ENCODE results near the gene UBL4A. TPM values are rescaled to one million over a fixed set of nuclear protein-coding genes. Genes with fewer than 3 reads are reported as not detected.

The UBL4A gene
- total and polyA plus RNA-seq, 3 experiments from 2014 or later = 55.3 to 64.3 (median 58.9) TPM

GRCh38 chrX:154440623-154441357 lies 45.6 kb downstream of the UBL4A start:
- no peaks in the 10 kb centered on the region for H3K9me3 Mint-ChIP-seq
- H3K36me3 Mint-ChIP-seq = peaks cover 0 to 40% (median 0%) of the 10 kb centered on the region in 3 donors
- no peak for DNase-seq
- CTCF ChIA-PET = interaction anchor here (1.5 kb wide), 1 partner anchor 42 kb away, joined by 6 read pairs; the partner anchor contains the start of gene RPL10
- H3K27ac ChIP-seq (ENCODE audit: low read depth, low read length) = no peak overlapping the region
- H3K27me3 ChIP-seq (ENCODE audit: insufficient read depth, low read length, poor library complexity, severe bottlenecking) = no peaks in the 10 kb centered on the region
- peaks cover 0 to 12% of the 10 kb centered on the region in 2 donors for H3K27me3 Mint-ChIP-seq
- H3K4me3 Mint-ChIP-seq = peak overlapping the region in 3 of 7 donors; percentile 48 to 73 (median 65)
- no peaks in the 10 kb centered on the region for H3K36me3 ChIP-seq (ENCODE audit: insufficient read depth, low read length)
- peaks cover 20 to 47% (median 23%) of the 10 kb centered on the region in 3 donors for H3K4me1 Mint-ChIP-seq
- POLR2A ChIA-PET = interaction anchor here (0.6 kb wide), 1 partner anchor 17 kb away, joined by 3 read pairs; the partner anchor contains the start of gene PLXNA3
- H3K27ac Mint-ChIP-seq = peak overlapping the region in 7 of 8 donors; percentile 37 to 93 (median 87)
- no peaks in the 10 kb centered on the region for H3K9me3 ChIP-seq (ENCODE audit: low read length)
- H3K4me3 ChIP-seq (ENCODE audit: low read length) = no peak overlapping the region
- H3K4me1 ChIP-seq (ENCODE audit: insufficient read depth, low read length) = peaks cover 38% of the 10 kb centered on the region

GRCh38 chrX:154439841-154440240 lies 46.6 kb downstream of the UBL4A start:
- CTCF ChIA-PET = no interaction called here
- Histone ChIP-seq H3K4me1 (ENCODE audit: insufficient read depth, low read length) (peaks cover 33% of the 10 kb centered on the region), H3K27ac (ENCODE audit: low read depth, low read length) (no peak overlapping the region), H3K9me3 (ENCODE audit: low read length) (no peaks in the 10 kb centered on the region), H3K36me3 (ENCODE audit: insufficient read depth, low read length) (no peaks in the 10 kb centered on the region), H3K4me3 (ENCODE audit: low read length) (no peak overlapping the region), H3K27me3 (ENCODE audit: insufficient read depth, low read length, poor library complexity, severe bottlenecking) (no peaks in the 10 kb centered on the region)
- Mint-ChIP-seq H3K36me3 (peaks cover 0 to 47% (median 0%) of the 10 kb centered on the region in 3 donors), H3K9me3 (no peaks in the 10 kb centered on the region), H3K27me3 (peaks cover 0 to 12% of the 10 kb centered on the region in 2 donors), H3K27ac (peak overlapping the region in 3 of 8 donors; percentile 47 to 90 (median 64)), H3K4me3 (peak overlapping the region in 1 of 7 donors; percentile 31), H3K4me1 (peaks cover 20 to 43% (median 22%) of the 10 kb centered on the region in 3 donors)
- DNase-seq = no peak
- POLR2A ChIA-PET = no interaction called here

DNA sequence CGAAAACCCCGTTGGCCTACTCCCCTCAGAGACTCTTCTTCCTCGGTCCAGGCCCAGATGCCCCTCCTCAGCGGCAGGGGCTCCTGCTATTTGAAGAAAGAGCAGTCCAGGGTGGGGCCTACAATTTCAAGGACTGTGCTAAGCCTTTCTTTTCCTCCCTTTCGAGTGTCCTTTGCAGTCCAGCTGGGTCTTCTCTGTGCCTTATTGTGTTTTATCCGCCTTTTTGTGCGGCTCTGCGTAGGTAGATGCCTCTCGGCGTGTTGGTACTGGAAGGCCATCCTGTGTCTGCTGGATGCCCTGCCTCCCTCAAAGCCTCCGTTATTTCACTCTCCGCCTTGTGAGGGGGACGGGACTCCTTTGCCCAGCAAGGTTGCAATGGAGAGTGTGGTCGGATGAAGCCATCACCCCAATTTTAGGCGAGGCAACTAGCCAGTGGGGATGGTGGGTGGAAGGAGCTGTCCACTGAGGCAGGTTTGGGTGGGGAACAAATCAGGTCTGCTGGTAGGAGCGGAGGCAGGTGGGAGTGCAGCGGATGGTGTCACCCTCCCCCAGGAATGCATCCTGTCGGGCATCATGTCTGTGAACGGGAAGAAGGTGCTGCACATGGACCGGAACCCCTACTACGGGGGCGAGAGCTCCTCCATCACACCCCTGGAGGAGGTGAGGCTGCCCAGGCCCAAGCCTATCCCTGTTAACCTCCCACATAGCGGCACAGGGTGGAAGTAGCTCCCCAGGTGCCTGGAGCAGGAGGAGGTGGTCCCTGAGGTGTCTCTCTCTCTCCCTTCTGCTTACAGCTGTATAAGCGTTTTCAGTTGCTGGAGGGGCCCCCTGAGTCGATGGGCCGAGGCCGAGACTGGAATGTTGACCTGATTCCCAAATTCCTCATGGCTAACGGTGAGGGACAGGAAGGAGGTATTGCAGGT lies 48.2 kb downstream of the UBL4A start:
- peak overlapping the region; percentile 31 for H3K27ac ChIP-seq (ENCODE audit: low read depth, low read length)
- peak overlapping the region; percentile 66 to 97 (median 88) for H3K27ac Mint-ChIP-seq
- peak overlapping the region; percentile 58 for H3K4me3 ChIP-seq (ENCODE audit: low read length)

DNA sequence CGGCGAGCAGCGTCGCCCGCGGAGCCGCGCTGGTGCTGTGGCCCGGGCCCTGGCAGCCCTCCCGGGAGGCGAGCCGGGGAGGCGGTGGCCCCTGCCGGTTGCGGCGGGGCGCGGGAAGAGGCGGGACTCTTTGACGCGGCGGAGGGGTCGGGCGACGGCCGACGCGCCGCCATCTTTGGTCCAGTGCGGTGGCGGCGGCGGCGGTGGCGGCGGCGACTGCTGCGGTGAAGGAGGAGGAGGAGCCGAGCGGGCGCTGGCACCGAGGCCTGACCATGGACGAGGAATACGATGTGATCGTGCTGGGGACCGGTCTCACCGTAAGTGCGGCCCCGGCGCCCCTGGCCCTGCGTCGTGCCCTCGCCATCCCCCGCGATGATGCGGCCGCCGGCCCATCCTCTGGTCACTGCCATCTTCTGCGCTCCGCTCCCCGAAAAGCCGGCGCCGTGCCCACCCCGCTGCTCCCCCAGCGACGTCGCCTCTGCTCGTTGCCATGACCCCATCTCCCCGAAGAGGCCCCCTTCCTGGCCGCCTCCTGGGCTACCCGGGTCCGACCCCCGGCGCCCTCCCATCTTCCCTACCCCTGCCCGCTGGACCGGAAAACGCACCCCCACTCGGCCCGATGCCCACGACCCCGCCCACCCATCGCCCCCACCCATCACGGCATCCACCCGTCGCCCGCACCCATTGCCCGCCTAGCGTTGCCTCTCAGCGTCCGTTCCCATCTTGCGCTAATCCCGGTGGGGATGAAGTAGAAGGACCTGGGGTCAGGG lies 49.2 kb downstream of the UBL4A start, which contains the start of gene GDI1:
Gene GDI1, plus strand, starts transcription at position 172 of the 770 bp plus-strand sequence. Its CDS starts 101 bp downstream, at position 273.
- H3K27me3 Mint-ChIP-seq = peaks cover 0 to 16% of the 10 kb centered on the region in 2 donors
- no peaks in the 10 kb centered on the region for H3K36me3 ChIP-seq (ENCODE audit: insufficient read depth, low read length)
- peak within 1 kb of the TSS; percentile 87 to 98 (median 92) for H3K27ac Mint-ChIP-seq
- DNase-seq = peak; percentile 56 to 76 (median 61)
- H3K9me3 Mint-ChIP-seq = no peaks in the 10 kb centered on the region
- no peaks in the 10 kb centered on the region for H3K9me3 ChIP-seq (ENCODE audit: low read length)
- peaks cover 0 to 64% (median 0%) of the 10 kb centered on the region in 3 donors for H3K36me3 Mint-ChIP-seq
- ChIA-PET POLR2A (no interaction called here), CTCF (no interaction called here)
- no peaks in the 10 kb centered on the region for H3K27me3 ChIP-seq (ENCODE audit: insufficient read depth, low read length, poor library complexity, severe bottlenecking)
- H3K4me3 Mint-ChIP-seq = peak within 1 kb of the TSS; percentile 81 to 94 (median 86)
- H3K4me3 ChIP-seq (ENCODE audit: low read length) = peak within 1 kb of the TSS; percentile 58
- peaks cover 20 to 34% (median 22%) of the 10 kb centered on the region in 3 donors for H3K4me1 Mint-ChIP-seq
- H3K27ac ChIP-seq (ENCODE audit: low read depth, low read length) = peak within 1 kb of the TSS; percentile 31
- peaks cover 24% of the 10 kb centered on the region for H3K4me1 ChIP-seq (ENCODE audit: insufficient read depth, low read length)

More for the DNA sequence above, 48.2 kb downstream of the UBL4A start:
- H3K4me3 Mint-ChIP-seq = peak overlapping the region; percentile 81 to 94 (median 86)
- POLR2A ChIA-PET = no interaction called here
- H3K36me3 Mint-ChIP-seq = peaks cover 0 to 59% (median 0%) of the 10 kb centered on the region in 3 donors
- H3K9me3 Mint-ChIP-seq = no peaks in the 10 kb centered on the region
- Histone ChIP-seq H3K4me1 (ENCODE audit: insufficient read depth, low read length) (peaks cover 24% of the 10 kb centered on the region), H3K9me3 (ENCODE audit: low read length) (no peaks in the 10 kb centered on the region), H3K36me3 (ENCODE audit: insufficient read depth, low read length) (no peaks in the 10 kb centered on the region), H3K27me3 (ENCODE audit: insufficient read depth, low read length, poor library complexity, severe bottlenecking) (no peaks in the 10 kb centered on the region)
- H3K4me1 Mint-ChIP-seq = peaks cover 20 to 39% (median 22%) of the 10 kb centered on the region in 3 donors
- CTCF ChIA-PET = no interaction called here
- H3K27me3 Mint-ChIP-seq = peaks cover 0 to 16% of the 10 kb centered on the region in 2 donors
- DNase-seq = no peak

DNA sequence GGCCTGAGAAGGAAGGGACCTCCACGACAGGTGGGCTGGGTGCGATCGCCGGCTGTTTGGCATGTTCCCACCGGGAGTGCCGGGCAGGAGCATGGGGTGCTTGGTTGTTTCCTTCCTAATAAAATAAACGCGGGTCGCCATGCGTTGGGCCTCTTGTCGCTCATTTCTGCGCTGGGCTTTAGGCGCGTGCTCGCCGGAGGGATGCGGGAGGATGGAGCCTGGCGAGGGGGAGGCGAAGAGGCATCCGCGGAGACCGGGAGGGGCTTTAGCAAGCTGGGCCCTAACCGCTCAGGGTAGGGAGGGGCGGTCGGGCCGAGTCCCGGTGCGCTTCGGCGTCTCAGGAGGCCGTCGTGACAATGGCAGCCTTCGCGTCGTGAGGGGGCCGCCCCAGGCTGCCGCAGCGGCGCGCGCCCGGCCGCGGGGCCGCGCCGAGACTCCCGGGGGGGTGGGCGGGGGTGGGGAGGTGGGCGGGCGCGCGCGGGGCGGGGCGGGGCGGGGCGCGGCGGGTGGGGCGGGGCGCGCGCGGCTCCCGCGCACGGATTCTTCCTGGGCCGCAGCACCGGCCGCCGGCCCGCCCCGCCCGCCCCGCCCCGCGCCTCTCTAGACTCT lies 49.9 kb downstream of the UBL4A start:
- no peaks in the 10 kb centered on the region for H3K9me3 ChIP-seq (ENCODE audit: low read length)
- ChIA-PET POLR2A (no interaction called here), CTCF (no interaction called here)
- no peaks in the 10 kb centered on the region for H3K36me3 ChIP-seq (ENCODE audit: insufficient read depth, low read length)
- Mint-ChIP-seq H3K4me3 (peak overlapping the region; percentile 71 to 90 (median 81)), H3K9me3 (no peaks in the 10 kb centered on the region), H3K27me3 (peaks cover 0 to 16% of the 10 kb centered on the region in 2 donors), H3K27ac (peak overlapping the region; percentile 82 to 98 (median 90)), H3K4me1 (peaks cover 14 to 30% (median 16%) of the 10 kb centered on the region in 3 donors), H3K36me3 (peaks cover 0 to 64% (median 0%) of the 10 kb centered on the region in 3 donors)
- H3K27ac ChIP-seq (ENCODE audit: low read depth, low read length) = no peak overlapping the region
- peaks cover 18% of the 10 kb centered on the region for H3K4me1 ChIP-seq (ENCODE audit: insufficient read depth, low read length)
- H3K27me3 ChIP-seq (ENCODE audit: insufficient read depth, low read length, poor library complexity, severe bottlenecking) = no peaks in the 10 kb centered on the region
- peak; percentile 50 to 76 (median 54) for DNase-seq
- H3K4me3 ChIP-seq (ENCODE audit: low read length) = peak overlapping the region; percentile 45

- H3K9me3 ChIP-seq (ENCODE audit: low read length) = no peaks in the 10 kb centered on the region
- H3K4me3 Mint-ChIP-seq = peak overlapping the region in 4 of 7 donors; percentile 16 to 61 (median 38)
- H3K27ac ChIP-seq (ENCODE audit: low read depth, low read length) = no peak overlapping the region
- H3K36me3 Mint-ChIP-seq = peaks cover 0 to 61% (median 0%) of the 10 kb centered on the region in 3 donors
- DNase-seq = no peak
- ChIA-PET POLR2A (interaction anchor here (1.2 kb wide), 1 partner anchor 23 kb away, joined by 3 read pairs; no protein-coding TSS in a partner anchor), CTCF (no interaction called here)
- H3K36me3 ChIP-seq (ENCODE audit: insufficient read depth, low read length) = no peaks in the 10 kb centered on the region
- H3K4me1 Mint-ChIP-seq = peaks cover 17 to 30% (median 21%) of the 10 kb centered on the region in 3 donors
- peaks cover 17% of the 10 kb centered on the region for H3K4me1 ChIP-seq (ENCODE audit: insufficient read depth, low read length)
- H3K4me3 ChIP-seq (ENCODE audit: low read length) = no peak overlapping the region
- no peaks in the 10 kb centered on the region for H3K9me3 Mint-ChIP-seq
- H3K27me3 ChIP-seq (ENCODE audit: insufficient read depth, low read length, poor library complexity, severe bottlenecking) = no peaks in the 10 kb centered on the region
- peaks cover 0 to 16% of the 10 kb centered on the region in 2 donors for H3K27me3 Mint-ChIP-seq
- H3K27ac Mint-ChIP-seq = peak overlapping the region in 3 of 8 donors; percentile 7 to 95 (median 33)
These were observed 51.2 kb downstream of the UBL4A start for GRCh38 chrX:154435171-154435733.
